Adrenal gland (tissue), 5 donors: ENCODE results near the gene TMBIM4.

Experiments
- CTCF ChIP-seq, 6 experiments: fragments of 450-650 bp in 4 of 6; fragments of 200-600 bp in 2 of 6; sonication (generic) in 1 of 6; IDR thresholded peaks; 1 replicate in 5 of 6; 2 replicates in 1 of 6; pipeline versions ENCODE4 v1.5.1 to v1.8.0; 2016 to 2021; ENCODE audit warnings: antibody characterized with exemption in 6 of 6, mild to moderate bottlenecking in 2 of 6, moderate library complexity in 1 of 6
- POLR2A ChIP-seq, 2 donors: fragments of 450-650 bp; IDR thresholded peaks; one replicate each; pipeline ENCODE4 v1.6.1; 2017; ENCODE audit warnings: antibody characterized with exemption in 2 of 2, mild to moderate bottlenecking in 2 of 2, moderate library complexity in 1 of 2
- donor health status: DM: no; HTN: no; CAD: no.

- no peak for TF ChIP-seq CTCF (IDR thresholded peaks at IDR 0.05)
- no peak for TF ChIP-seq POLR2A (IDR thresholded peaks at IDR 0.05)
Measured at GRCh38 chr12:66119870-66120241, 49.9 kb downstream of the TMBIM4 start.
